Osteoblast (primary cell): Measurements from ENCODE around the gene KRT73. TPM values are rescaled to one million over a fixed set of nuclear protein-coding genes. Genes with fewer than 3 reads are reported as not detected.

Experiments
- DNase-seq: peaks from one replicate; pipeline ENCODE4 v3.0.0; 2011; ENCODE audit warnings: low spot score, mixed read lengths; ENCODE audit not compliant: insufficient read length; ENCODE audit errors: missing footprints
- H2AFZ ChIP-seq: 2 replicates; pipeline ENCODE4 v1.6.0; 2011; ENCODE audit warnings: mild to moderate bottlenecking, low read length
- H3K27ac ChIP-seq: 2 replicates; pipeline ENCODE4 v1.5.1; 2011; ENCODE audit warnings: mild to moderate bottlenecking, low read depth, low read length, moderate library complexity
- H3K27me3 ChIP-seq: 2 replicates; pipeline ENCODE4 v1.6.0; 2012; ENCODE audit warnings: mild to moderate bottlenecking, control low read depth, inconsistent platforms, low read length, moderate library complexity; ENCODE audit not compliant: insufficient read depth
- H3K36me3 ChIP-seq: 2 replicates; pipeline ENCODE4 v1.5.1; 2011; ENCODE audit warnings: mild to moderate bottlenecking, low read length, control low read depth, moderate library complexity; ENCODE audit not compliant: insufficient read depth
- H3K4me1 ChIP-seq: 2 replicates; pipeline ENCODE4 v1.5.1; 2011; ENCODE audit warnings: mild to moderate bottlenecking, low read length, control low read depth, moderate library complexity; ENCODE audit not compliant: insufficient read depth
- H3K4me2 ChIP-seq: 2 replicates; pipeline ENCODE4 v1.6.0; 2011; ENCODE audit warnings: mild to moderate bottlenecking, low read length; ENCODE audit not compliant: insufficient read depth
- H3K4me3 ChIP-seq: fragments of 200-600 bp; sonication (generic); 3 replicates; pipeline ENCODE4 v1.5.1; 2012; ENCODE audit warnings: mild to moderate bottlenecking, low read length, inconsistent platforms; ENCODE audit not compliant: insufficient read depth
- H3K79me2 ChIP-seq: 2 replicates; pipeline ENCODE4 v1.6.0; 2012; ENCODE audit warnings: mild to moderate bottlenecking, low read length, control low read depth, inconsistent platforms; ENCODE audit not compliant: insufficient read depth
- H3K9me3 ChIP-seq: 2 replicates; pipeline ENCODE4 v1.5.1; 2011; ENCODE audit warnings: low read depth, low read length, control low read depth
- H4K20me1 ChIP-seq: 2 replicates; pipeline ENCODE4 v1.6.0; 2012; ENCODE audit warnings: mild to moderate bottlenecking, low read length, control low read depth; ENCODE audit not compliant: insufficient read depth
- total RNA-seq: library from RNA; depleted of rRNA; stranded (reverse); fragments of >200 nt; gene quantifications from 2 replicates; pipeline ENCODE4 v1.2.3, GENCODE V29; 2012
- TF ChIP-seq, protein P1 (sequence below): IDR thresholded peaks from 2 replicates; pipeline ENCODE4 v1.5.1; 2011; ENCODE audit warnings: mild to moderate bottlenecking, low read depth, low read length, moderate library complexity; ENCODE audit errors: extremely low read depth

Gene KRT73
- total RNA-seq, 1 donor: not detected

GRCh38 chr12:52647601-52648000, 29.2 kb upstream of the KRT73 start:
- H3K4me3 ChIP-seq: no peak overlapping the region
- no peaks in the 10 kb centered on the region for H3K9me3 ChIP-seq
- no peaks in the 10 kb centered on the region for H3K4me1 ChIP-seq
- H3K79me2 ChIP-seq: no peaks in the 10 kb centered on the region
- peaks cover 32% of the 10 kb centered on the region for H3K27me3 ChIP-seq
- no peak overlapping the region for H3K4me2 ChIP-seq
- DNase-seq: no peak
- no peaks in the 10 kb centered on the region for H4K20me1 ChIP-seq
- TF ChIP-seq, protein P1, sequence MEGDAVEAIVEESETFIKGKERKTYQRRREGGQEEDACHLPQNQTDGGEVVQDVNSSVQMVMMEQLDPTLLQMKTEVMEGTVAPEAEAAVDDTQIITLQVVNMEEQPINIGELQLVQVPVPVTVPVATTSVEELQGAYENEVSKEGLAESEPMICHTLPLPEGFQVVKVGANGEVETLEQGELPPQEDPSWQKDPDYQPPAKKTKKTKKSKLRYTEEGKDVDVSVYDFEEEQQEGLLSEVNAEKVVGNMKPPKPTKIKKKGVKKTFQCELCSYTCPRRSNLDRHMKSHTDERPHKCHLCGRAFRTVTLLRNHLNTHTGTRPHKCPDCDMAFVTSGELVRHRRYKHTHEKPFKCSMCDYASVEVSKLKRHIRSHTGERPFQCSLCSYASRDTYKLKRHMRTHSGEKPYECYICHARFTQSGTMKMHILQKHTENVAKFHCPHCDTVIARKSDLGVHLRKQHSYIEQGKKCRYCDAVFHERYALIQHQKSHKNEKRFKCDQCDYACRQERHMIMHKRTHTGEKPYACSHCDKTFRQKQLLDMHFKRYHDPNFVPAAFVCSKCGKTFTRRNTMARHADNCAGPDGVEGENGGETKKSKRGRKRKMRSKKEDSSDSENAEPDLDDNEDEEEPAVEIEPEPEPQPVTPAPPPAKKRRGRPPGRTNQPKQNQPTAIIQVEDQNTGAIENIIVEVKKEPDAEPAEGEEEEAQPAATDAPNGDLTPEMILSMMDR: no peak
- no peaks in the 10 kb centered on the region for H3K36me3 ChIP-seq
- H2AFZ ChIP-seq: no peak overlapping the region
- no peak overlapping the region for H3K27ac ChIP-seq

GRCh38 chr12:52646613-52647012, 28.3 kb upstream of the KRT73 start:
- H3K36me3 ChIP-seq: no peaks in the 10 kb centered on the region
- no peaks in the 10 kb centered on the region for H3K4me1 ChIP-seq
- H3K4me2 ChIP-seq: no peak overlapping the region
- no peak overlapping the region for H3K4me3 ChIP-seq
- peaks cover 32% of the 10 kb centered on the region for H3K27me3 ChIP-seq
- no peaks in the 10 kb centered on the region for H4K20me1 ChIP-seq
- no peak overlapping the region for H3K27ac ChIP-seq
- no peak overlapping the region for H2AFZ ChIP-seq
- TF ChIP-seq, protein P1: no peak
- H3K79me2 ChIP-seq: no peaks in the 10 kb centered on the region
- no peak for DNase-seq
- H3K9me3 ChIP-seq: no peaks in the 10 kb centered on the region

- Histone ChIP-seq H3K4me3 (no peak overlapping the region), H3K4me2 (no peak overlapping the region), H4K20me1 (no peaks in the 10 kb centered on the region), H3K27me3 (peaks cover 38% of the 10 kb centered on the region), H3K9me3 (no peaks in the 10 kb centered on the region), H3K27ac (no peak overlapping the region), H3K79me2 (no peaks in the 10 kb centered on the region), H3K4me1 (no peaks in the 10 kb centered on the region), H2AFZ (no peak overlapping the region), H3K36me3 (no peaks in the 10 kb centered on the region)
- TF ChIP-seq, protein P1: no peak
- no peak for DNase-seq
Measured at GRCh38 chr12:52645982-52646381, 27.6 kb upstream of the KRT73 start.

GRCh38 chr12:52645120-52645761, 26.9 kb upstream of the KRT73 start:
- no peaks in the 10 kb centered on the region for H3K36me3 ChIP-seq
- no peak overlapping the region for H2AFZ ChIP-seq
- H4K20me1 ChIP-seq: no peaks in the 10 kb centered on the region
- peaks cover 41% of the 10 kb centered on the region for H3K27me3 ChIP-seq
- H3K79me2 ChIP-seq: no peaks in the 10 kb centered on the region
- H3K4me3 ChIP-seq: no peak overlapping the region
- no peak overlapping the region for H3K27ac ChIP-seq
- H3K4me2 ChIP-seq: no peak overlapping the region
- H3K9me3 ChIP-seq: no peaks in the 10 kb centered on the region
- DNase-seq: no peak
- TF ChIP-seq, protein P1: no peak
- H3K4me1 ChIP-seq: no peaks in the 10 kb centered on the region
